Spleen (tissue), 7 donors: ENCODE data around the gene ZNF581.

Source experiments
- POLR2AphosphoS5 ChIP-seq, 3 donors: sonication (generic); formaldehyde crosslinking; IDR thresholded peaks; one replicate each; pipeline ENCODE4 v1.5.1; 2017; ENCODE audit warnings: antibody characterized with exemption in 3 of 3
- TF ChIP-seq, protein P1 (sequence below), 11 experiments: fragments of 200-600 bp in 7 of 11; fragments of 450-650 bp in 4 of 11; sonication (generic) in 4 of 11; IDR thresholded peaks in 8 of 11; conservative IDR thresholded peaks in 3 of 11; 1 replicate in 7 of 11; 2 replicates in 4 of 11; pipeline versions ENCODE4 v1.4.0 to v1.8.0; 2016 to 2021; ENCODE audit warnings: antibody characterized with exemption in 11 of 11, inconsistent platforms in 4 of 11, mild to moderate bottlenecking in 1 of 11
- donor health status: DM: no; HTN: no; CAD: no; lungs with moderate emphysema.
- donor health status: DM: no; HTN: no; CAD: no.
- donor health status: DM: no; HTN: no; CAD: no.

DNA sequence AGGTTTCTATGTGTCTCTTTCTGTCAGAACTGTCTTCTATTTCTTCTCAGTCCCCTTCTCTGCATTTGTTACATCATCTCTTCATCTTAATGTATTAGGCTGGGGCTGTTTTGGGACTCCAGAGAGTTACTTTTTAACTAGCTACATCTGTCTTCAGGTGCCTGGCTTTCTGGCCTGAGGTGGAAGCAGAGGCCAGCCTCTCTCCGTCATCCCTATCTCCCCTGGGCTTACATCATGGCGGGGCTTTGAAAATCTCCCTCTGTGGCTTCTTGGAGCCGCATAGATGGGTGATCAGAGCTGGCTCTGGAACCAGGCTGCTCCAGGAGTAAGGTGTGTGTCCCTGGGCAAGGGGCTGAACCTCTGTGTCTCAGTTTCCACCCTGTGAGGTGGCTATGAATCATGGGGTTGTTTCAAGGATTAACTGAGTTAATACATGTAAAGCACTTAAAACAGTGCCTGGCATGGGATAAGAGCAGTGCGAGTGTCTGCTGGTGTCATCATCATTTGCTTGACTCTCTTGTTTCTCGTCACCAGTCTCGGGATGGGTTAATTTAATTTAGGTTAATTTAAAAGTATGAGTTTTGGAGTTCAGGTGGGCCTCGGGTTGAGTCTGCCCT is 33.5 kb downstream of the ZNF581 start:
- TF ChIP-seq, protein P1, sequence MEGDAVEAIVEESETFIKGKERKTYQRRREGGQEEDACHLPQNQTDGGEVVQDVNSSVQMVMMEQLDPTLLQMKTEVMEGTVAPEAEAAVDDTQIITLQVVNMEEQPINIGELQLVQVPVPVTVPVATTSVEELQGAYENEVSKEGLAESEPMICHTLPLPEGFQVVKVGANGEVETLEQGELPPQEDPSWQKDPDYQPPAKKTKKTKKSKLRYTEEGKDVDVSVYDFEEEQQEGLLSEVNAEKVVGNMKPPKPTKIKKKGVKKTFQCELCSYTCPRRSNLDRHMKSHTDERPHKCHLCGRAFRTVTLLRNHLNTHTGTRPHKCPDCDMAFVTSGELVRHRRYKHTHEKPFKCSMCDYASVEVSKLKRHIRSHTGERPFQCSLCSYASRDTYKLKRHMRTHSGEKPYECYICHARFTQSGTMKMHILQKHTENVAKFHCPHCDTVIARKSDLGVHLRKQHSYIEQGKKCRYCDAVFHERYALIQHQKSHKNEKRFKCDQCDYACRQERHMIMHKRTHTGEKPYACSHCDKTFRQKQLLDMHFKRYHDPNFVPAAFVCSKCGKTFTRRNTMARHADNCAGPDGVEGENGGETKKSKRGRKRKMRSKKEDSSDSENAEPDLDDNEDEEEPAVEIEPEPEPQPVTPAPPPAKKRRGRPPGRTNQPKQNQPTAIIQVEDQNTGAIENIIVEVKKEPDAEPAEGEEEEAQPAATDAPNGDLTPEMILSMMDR (IDR thresholded peaks at IDR 0.05 in 8 of 11, conservative IDR thresholded peaks at IDR 0.05 in 3 of 11): no peak
- no peak for TF ChIP-seq POLR2AphosphoS5 (IDR thresholded peaks at IDR 0.05)
